HuH-7 (cell line): ENCODE data around the gene KIAA1614.
"Not testable (repeated sequence)": the region's sequence is repeated elsewhere in the genome, so short reads cannot be mapped to it uniquely, and the experiment has no call there.

ENCODE experiments used
- DNase-seq: peaks from one replicate; pipeline ENCODE4 v3.0.0; 2011; ENCODE audit warnings: low spot score

KIAA1614 gene

DNA sequence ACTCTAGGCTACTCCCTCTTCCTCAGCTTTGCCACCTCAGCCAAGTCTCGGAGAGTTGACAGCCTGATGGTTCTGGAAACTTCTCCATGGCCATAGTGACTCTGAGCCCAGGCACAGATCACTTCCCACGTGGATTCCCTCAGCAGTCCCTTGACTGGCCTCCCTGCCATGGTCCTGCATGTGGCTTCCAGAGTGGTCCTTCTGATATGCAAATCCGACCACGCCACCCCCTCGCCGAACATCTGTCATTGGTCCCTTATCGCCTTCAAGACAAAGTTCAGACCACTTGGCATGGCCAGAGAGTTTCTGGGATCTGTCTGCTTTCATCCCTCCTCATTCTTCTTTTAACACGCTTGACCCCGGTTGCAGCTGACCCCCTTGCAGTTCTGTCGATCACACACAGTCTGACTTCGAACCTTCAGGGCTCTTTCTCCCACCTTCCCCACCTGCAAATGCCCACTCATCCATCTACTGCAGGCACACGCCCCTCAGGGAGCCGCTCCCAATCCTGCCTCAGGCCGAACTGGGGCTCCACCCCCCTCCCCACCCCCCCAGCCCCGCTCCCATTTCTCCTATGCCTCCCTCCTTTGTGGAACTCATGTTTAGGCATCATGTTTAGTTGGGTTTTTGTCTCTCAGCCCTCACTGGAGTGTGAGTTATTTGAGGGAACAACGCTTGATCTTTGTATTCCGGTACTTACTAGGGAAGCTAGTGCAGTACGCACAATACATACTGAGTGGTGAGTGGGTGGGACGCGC lies 29.0 kb downstream of the KIAA1614 start:
- no peak for DNase-seq

DNA sequence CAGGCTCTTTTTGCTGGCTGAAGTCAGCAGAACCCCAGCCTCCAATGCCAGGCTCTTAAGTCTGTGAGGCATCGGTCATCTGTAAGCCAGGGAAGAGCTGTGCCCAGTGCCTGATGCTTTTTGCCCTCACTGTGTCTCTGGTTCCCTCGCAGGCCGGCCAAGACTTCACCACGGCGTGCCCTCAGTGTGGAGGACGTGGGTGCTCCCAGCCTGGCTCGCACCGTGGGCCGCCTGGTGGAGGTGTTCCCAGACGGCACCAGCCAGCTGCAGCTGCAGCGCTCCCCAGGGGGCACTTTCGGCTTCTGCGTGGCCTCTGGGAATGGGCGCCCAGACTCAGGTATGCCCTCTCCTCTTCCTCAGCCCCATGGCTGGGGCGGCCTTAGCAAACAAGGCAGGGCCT lies 32.5 kb downstream of the KIAA1614 start:
- no peak for DNase-seq

DNA sequence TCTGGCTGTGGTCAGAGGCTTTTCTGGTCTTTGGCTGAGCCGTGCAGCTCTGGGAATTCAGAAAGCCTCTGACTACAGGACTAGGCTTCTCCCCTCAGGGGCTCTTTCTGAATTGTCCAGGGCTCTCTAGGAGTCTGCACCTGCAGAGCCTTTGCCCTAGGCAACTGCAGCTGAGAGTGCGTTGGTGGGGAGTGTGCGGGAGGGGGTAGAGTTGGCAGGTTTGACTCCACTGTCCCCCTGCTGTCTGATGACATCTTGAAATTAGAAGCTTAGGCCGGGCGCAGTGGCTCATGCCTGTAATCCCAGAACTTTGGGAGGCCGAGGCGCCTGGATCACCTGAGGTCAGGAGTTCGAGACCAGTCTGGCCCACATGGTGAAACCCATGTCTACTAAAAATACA lies 32.9 kb downstream of the KIAA1614 start:
- DNase-seq, result no peak

DNA sequence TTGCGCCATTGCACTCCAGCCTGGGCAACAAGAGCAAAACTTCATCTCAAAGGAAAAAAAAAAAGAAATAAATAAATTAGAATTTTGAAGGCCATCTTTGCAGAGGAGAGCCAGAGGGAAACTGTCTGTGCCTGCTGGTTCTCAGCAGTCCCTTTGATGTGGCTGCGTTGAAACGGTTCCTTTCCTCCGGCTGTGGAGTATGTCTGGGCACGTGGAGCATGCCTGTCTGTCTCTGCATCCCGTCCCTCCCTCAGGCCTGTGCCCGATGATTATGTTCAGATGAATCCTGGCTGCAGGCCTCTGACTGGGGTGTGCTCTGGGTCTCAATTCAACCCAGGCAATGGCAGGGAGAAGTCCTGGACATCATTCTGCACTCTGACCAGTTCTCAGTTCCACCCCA lies 33.4 kb downstream of the KIAA1614 start:
- no peak for DNase-seq

DNA sequence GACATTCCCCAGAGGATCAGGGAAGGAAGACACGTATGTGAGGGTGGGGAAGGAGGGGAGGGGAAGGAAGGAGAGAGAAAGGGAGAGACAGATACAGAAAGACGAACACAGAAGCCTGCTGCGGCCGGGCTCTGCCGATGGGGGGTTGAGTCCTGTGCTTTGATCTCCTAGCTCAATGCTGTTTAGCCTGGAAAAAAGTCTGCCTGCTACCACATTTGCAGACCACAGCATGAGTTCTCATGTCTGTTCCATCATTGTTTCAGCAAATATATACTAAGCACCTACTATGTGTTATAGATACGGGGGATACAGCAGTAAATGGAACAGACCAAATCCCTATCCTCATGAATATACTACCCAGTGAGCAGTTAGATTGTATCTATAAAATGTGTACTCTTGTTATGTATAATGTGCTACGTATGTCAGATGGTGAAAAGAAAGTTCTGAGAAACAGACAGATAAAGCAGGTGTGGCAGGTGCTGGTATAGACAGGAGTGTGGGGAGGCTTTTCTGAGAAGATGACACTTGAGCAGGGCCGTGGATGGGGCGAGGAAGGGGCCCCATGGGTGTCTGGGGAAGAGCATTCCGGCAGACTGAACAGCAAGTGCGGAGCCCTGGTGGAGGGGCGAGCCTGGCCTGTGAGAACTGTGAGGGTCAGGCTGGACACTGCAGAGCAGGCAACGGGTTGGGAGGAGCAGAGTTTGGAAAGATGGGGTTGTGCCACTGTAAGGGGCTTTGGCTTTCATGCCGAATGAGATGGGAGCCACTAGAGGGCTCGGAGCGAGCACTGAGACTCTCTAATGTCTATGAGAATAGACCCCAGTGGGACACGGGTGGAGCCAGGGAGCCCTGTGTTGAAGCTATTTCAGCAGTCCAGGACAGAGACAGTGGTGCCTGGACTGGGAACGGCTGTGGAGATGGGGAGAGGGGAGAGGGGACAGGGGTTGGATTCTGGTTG lies 34.1 kb downstream of the KIAA1614 start:
- DNase-seq, result no peak

DNA sequence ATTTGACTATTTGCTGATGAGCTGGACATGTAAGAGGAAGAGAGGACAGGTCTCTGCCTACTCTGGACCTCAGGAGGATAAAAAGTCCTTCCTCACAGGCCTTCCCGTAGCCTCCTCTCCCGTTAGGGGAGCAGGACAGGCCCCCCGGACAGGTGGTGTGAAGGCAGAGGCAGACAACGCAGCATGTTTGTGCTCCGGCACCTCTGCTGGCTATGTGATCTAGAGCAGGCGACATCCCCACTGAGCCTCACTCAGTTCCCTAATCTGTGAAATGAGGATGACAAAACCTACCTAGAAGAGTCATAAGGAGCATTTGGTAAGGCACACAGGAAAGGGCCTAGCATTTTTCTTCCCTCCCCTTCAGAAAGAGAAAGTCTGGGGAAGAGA lies 34.8 kb downstream of the KIAA1614 start:
- no peak for DNase-seq

DNA sequence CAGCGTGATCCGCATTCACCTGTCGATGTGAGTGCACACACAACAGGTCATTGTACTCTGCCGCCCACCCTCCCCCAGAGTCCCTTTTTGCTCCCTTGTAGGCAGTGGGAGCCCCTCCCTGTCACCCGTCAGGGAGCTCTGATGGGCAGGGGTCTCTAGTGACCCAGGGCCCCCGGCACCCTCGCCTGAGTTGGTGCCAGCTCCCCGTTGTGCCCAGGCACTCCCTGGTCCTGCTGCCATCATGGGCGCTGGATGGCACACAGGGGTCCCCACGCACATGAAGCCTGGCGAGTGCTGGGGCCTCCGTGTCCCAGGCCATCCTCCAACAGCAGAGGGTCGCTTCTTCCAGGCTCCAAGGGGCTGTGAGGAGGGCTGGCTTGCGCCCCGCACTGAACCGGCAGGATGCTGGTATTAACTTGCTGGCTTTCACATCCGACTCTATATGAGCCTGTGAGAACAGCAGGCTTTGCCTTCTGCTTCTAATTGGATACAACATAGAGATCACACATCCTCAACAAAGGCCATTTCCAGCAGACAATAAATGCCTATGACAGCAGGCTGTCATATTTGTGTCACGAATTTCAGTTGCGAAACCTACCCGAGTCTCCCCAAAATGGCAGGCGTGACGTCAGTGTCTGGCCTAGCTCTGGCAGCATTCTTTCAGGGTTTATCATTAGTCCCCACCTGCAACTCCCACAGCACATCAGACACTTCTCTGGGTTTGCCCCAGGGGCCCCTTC lies 35.4 kb downstream of the KIAA1614 start:
- no peak for DNase-seq

DNA sequence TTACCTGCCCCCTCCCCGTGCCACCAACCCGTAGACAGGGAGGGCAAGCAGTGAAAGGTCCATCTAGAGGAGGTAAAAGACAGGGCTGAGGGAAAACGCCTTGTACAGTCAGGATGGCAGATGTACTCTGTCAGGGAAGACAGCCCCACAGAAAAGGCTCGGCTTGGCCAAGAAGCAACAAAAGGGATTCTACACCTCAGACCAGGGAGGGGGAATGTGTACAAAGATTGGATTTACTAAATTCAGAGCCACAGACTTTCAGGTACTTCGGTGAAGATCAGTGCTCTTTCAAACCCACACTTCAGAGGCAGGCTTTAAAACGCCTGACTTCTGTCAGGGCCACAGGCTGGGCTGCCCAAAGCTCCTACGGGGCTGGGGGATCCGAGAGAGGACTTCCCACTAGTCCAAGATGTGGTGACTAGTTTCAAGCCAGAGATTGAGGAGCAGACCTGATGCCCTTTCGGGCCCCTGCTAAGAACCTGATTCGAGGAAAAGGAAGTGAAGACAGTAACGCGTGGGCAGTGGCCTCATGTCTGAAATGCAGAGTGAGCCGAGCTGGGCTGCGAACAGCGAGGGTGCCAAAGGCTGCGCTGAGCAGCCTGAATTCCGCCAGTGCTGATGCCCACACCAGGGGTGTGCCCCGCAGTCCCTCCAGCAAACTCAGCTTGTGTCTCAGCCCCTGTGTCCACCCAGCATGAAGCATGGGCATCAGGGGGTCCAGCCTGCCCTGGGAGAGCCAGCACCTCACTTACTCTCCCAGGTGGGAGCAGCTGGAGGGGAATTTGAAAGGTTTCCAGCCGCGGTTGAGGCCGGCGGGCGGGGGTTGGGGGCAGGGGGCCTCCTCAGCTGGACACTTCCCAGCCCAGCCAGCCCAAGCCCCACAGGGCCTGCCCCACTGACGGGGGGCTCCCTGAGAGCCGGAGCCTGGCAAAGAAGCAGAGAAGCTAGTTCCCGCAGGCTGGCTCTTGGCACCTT lies 36.2 kb downstream of the KIAA1614 start:
- no peak for DNase-seq

DNA sequence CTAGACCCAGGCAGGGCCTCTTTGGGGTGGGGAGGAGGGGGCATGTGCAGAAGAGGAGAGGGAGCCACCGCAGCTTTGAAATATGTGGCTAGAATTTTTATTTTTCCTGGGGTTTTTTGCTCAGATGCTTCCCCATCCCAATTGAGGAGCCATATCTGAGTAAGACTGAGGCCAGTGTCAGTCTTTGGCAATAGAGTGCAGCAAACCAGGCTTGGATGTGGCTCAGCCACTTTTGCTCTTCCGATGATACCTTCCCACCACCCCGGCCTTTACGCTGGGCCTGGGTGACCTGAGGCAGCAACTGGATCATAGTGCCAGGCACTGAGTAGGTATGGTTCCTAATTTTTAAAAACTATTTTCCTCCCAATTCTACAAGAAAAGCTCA lies 36.9 kb downstream of the KIAA1614 start:
- no peak for DNase-seq

DNA sequence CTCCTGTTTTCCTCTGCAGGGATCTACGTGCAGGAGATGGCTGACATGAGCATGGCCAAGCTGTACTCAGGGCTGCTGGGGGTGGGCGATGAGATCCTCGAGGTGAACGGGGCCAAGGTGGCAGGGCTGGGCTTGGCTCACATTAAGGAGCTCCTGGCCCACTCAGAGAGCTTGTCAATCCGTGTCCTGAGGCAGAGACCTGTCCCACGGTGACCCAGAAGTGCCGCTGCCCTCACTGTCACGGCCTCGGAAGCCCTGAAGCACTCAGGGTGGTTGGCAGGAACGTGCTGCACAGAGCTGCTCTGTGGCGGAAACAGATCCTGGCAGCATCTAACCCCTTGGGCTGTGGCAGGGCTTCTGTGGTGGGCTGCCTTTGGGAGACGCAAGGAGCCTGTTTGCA lies 37.6 kb downstream of the KIAA1614 start:
- no peak for DNase-seq

DNA sequence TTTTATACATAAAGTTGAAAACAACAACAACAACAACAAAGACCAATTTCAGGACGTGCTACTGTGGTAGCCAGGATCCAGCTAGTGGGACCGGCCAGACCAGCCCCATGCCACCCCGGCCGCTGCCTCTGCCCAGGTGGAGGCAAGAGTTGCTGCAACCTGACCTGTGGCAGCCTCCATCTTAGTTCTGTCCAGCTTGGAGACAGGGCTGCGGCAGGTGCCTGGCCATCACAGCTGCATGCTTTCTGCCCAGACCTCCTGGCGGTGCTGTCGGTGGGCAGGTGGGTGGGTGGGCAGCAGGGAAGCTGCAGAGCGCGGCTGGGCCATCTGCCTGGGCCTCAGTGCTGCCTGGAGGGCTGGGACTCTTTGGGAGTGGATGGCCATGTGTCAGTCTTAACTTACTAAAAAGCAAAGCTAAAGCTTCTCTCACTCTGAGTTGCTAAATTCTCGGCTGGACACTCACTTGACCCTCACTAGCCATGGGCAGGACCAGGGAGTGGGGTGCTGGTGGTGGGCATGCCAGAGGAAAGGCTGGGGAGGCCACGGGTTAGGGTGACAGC lies 38.6 kb downstream of the KIAA1614 start:
- DNase-seq, result no peak

DNA sequence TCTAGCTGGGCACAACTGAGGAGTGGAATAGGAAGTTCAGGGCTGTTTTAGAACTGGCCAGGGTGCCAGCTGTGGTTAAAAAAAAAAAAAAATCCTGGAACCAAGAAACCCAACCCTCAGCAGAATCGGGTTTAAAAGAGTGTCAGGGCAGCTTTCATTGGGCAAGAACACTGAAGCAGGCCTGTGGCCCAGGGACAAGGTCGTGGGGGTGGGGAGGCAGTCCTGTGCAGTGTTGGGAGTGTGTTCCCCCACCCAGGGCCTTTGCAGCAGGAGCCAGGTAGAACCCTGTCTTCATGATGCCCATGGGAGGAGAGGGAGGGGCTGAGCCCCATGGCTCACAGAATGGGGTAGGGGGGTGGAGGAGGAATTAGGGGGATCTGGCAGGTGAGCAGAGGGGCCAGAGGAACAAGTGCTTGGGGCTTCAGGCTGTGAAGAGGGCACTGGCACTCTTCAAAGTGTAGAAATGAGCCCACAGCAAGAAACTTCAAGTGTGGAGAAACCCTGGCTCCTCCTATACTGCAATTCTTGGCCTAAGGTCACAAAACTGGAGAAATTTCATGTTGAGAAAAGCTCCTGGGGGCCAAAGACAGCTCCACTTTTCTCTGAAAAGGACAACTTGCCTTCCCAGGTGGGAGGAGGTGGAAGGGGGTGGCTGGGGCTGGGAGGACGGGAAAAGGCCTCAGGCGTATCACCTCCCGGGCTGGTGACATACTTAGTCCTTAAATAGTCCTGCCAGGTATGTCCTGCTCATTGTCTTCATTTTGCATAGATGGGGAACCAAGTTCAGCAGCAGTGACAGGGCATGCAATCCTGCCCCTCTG lies 39.3 kb downstream of the KIAA1614 start:
- DNase-seq, result no peak

DNA sequence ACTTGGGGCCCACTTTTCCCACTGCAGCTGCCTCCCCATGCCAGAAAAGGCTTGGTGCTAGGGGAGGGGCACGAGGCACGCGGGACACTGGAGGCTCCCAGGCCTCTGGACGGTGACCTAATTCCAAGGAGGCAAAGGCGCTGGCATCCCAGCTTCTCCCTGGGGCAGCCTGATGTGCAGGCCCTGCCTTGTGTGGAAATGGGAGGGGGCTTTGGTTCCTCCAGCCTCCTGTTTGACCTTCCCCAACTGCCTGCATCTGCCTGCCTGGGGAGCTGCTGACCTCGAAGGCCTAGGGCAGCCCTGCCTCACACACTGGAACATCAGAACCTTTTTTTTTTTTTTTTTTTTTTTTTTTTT lies 39.9 kb downstream of the KIAA1614 start:
- no peak for DNase-seq

DNA sequence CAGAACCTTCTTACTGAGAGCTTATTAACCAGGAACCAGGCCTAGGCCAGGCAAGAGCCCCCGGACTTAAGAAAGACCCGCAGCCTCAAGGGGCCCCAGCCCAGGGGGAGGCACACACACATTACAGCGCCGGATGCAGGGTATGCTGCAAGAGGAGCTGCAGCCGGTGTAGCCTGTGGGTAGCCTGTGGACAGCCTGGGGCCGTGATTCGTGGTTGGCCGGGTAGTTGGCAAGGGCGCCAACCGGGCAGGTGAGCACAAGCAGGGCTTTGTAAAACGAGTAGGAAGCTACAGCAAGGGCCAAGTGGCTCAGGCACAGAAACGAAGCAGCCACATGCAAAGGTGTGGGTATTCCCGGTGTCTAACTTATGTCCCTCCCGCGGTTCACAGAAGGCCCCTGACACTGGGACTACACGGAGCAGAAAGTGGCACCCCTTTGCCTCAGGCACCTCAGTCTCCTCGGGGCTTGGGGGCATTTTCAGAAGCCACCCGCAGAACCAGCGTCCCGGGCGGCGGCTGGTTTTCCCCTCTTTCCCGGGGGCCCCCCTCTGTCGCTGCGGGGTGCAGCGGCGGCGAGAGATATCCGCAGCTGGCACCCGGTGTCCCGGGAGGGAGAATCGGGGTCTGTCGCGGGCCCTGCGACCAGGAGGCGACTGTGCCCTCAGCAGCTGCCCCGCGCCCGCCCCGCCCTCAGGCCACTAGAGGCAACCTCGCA lies 40.8 kb downstream of the KIAA1614 start:
- DNase-seq, result no peak

DNA sequence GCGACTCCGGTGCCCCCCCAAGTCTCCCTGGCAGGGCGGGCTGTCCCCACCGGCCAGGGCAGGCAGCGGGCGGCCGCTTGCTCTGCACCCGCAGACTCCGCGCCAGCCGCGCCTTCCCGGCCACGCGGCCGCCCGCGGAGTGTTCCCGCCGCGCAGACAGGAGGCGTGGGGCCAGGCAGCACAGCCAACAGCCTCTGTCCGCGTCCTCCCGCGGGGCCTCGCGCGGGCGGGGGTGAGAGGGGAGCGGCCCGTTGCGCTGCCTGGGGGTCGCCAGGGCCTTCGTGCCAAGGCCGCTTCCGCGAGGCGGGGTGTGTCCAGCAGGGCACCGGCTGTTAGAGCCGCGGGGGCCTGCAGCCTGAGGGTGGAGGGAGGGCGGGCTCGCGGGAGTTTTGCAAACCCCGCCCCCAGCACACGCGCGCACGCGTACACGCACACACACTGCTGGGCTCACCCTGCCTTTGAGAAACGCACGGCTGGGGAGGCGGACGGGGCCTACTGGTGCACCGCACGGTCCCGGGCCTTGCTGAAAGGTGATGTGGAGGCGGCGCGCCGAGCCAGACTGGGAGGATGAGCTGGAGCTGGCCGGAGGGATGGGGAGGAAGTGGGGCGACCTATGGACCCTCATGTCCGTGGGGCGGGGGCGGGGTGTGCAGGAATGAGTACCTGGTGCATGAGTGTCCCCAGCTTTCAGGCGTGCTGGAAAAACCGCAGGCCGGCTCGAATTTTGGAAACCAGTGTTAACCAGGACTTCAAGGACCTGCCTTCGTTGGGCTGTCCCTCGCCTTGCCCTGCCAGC lies 41.5 kb downstream of the KIAA1614 start:
- peak; percentile 73 for DNase-seq

DNA sequence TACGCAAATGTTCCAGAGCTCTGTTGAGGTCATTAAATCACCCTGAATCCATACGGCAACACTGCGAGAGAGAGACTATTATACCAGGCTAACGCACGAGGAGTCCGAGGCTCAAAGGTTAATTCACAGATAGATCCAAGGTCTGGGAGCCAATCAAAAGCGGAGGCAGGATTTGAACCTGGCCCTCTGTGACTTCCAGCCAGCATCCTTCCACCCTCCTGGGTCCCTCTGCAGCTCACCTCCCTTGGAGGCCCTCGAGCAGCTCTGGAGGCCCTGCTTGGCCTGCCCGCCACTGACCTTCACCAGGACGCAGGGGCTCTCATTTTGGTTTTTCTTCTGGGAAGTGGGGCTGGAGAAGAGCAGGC lies 42.1 kb downstream of the KIAA1614 start:
- no peak for DNase-seq

DNA sequence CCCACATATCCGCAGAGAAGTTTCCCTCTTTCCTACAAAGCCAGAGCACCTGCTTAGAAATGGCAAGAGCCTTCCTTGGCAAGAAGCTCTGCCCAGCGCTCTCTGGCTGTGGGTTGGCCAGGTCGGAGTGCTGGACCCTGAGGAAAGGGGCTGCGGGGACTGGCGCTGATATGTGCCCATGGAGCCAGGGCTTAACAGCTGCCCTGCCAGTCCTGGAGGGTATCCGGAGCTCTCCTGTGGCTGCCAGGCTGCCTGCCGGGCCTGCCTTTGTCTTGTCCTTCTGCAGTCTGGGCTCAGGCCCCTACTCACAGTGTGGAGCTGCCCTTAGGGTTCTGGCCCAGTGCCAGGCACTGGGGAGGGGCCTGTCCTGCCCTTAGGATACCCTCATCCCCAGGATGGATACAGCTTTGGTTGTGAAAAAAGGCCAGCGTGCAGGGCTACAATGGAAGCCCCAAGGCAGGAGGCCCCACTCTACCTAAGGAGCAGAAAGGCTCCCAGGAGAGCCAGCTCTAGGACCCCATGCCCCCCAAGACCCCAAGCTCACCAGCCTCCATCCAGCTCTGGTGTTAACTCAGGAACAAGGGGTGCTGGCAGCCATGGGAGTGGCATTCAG lies 43.4 kb downstream of the KIAA1614 start:
- no peak for DNase-seq

DNA sequence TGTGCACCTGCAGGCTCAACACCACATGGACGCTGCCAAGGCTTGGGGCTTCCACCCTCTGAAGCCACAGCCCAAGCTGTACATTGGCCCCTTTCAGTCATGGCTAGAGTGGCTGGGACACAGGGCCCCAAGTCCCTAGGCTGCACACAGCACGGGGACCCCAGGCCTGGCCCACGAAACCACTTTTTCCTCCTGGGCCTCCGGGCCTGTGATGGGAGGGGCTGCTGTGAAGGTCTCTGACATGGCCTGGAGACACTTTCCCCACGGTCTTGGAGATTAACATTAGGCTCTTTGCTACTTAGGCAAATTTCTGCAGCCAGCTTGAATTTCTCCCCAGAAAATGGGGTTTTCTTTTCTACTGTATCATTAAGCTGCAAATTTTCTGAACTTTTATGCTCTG lies 46.9 kb downstream of the KIAA1614 start:
- not testable (repeated sequence) for DNase-seq
